Keratinocyte (primary cell): ENCODE measurements around the gene HEBP2. TPM values are rescaled to one million over a fixed set of nuclear protein-coding genes. Genes with fewer than 3 reads are reported as not detected.

ENCODE experiments used
- DNase-seq: peaks from one replicate; pipeline ENCODE4 v3.0.0-alpha.2; 2011; ENCODE audit warnings: low read depth, missing footprints, low spot score
- FAIRE-seq: peaks from 2 replicates; lab custom pipeline; 2011; peaks lifted over from hg19 to GRCh38; lab: Jason Lieb, UNC
- H2AFZ ChIP-seq: 2 replicates; pipeline ENCODE4 v1.6.0; 2012; ENCODE audit warnings: low read length, control low read depth, inconsistent platforms; ENCODE audit not compliant: control insufficient read depth
- H3K27ac ChIP-seq: 2 replicates; pipeline ENCODE4 v1.5.1; 2011; ENCODE audit warnings: low read length; ENCODE audit not compliant: control insufficient read depth, insufficient read depth
- H3K27me3 ChIP-seq: 3 replicates; pipeline ENCODE4 v1.6.0; 2011; ENCODE audit warnings: low read length; ENCODE audit not compliant: control insufficient read depth, insufficient read depth; ENCODE audit errors: extremely low read depth
- H3K36me3 ChIP-seq, 2 experiments: 2 replicates in 1 of 2; 3 replicates in 1 of 2; pipeline ENCODE4 v1.5.1; 2011; ENCODE audit warnings: low read length in 2 of 2, mild to moderate bottlenecking in 1 of 2; ENCODE audit not compliant: control insufficient read depth in 2 of 2, insufficient read depth in 2 of 2; ENCODE audit errors: extremely low read depth in 1 of 2
- H3K4me1 ChIP-seq: 3 replicates; pipeline ENCODE4 v1.5.1; 2011; ENCODE audit warnings: low read length; ENCODE audit not compliant: control insufficient read depth, insufficient read depth; ENCODE audit errors: extremely low read depth
- H3K4me2 ChIP-seq: 3 replicates; pipeline ENCODE4 v1.6.0; 2011; ENCODE audit warnings: low read depth, low read length; ENCODE audit not compliant: control insufficient read depth, insufficient read depth; ENCODE audit errors: extremely low read depth
- H3K4me3 ChIP-seq, 3 experiments: fragments of 200-600 bp in 1 of 3; sonication (generic) in 1 of 3; 2 replicates in 2 of 3; 3 replicates in 1 of 3; pipeline ENCODE4 v1.5.1; 2011 to 2016; ENCODE audit warnings: low read length in 3 of 3, mild to moderate bottlenecking in 3 of 3, control low read depth in 2 of 3, inconsistent platforms in 1 of 3, low read depth in 1 of 3, mixed read lengths in 1 of 3, mixed run types in 1 of 3, moderate library complexity in 1 of 3; ENCODE audit not compliant: control insufficient read depth in 2 of 3, insufficient read depth in 2 of 3; ENCODE audit errors: extremely low read depth in 1 of 3
- H3K79me2 ChIP-seq: 2 replicates; pipeline ENCODE4 v1.6.0; 2012; ENCODE audit warnings: low read length; ENCODE audit not compliant: control insufficient read depth, insufficient read depth
- H3K9ac ChIP-seq: 3 replicates; pipeline ENCODE4 v1.6.0; 2011; ENCODE audit warnings: low read length; ENCODE audit not compliant: control insufficient read depth, insufficient read depth; ENCODE audit errors: extremely low read depth
- H3K9me1 ChIP-seq: 3 replicates; pipeline ENCODE4 v1.6.0; 2011; ENCODE audit warnings: low read length; ENCODE audit not compliant: control insufficient read depth, insufficient read depth; ENCODE audit errors: extremely low read depth
- H3K9me3 ChIP-seq: 2 replicates; pipeline ENCODE4 v1.5.1; 2012; ENCODE audit warnings: low read depth, low read length; ENCODE audit not compliant: control insufficient read depth
- H4K20me1 ChIP-seq: 3 replicates; pipeline ENCODE4 v1.6.0; 2011; ENCODE audit warnings: low read length; ENCODE audit not compliant: control insufficient read depth, insufficient read depth; ENCODE audit errors: extremely low read depth
- CTCF ChIP-seq, 3 experiments: IDR thresholded peaks in 1 of 3; conservative IDR thresholded peaks in 1 of 3; optimal IDR thresholded peaks in 1 of 3; 2 replicates in 2 of 3; 3 replicates in 1 of 3; pipeline versions ENCODE3 to v1.5.1; 2011; ENCODE audit warnings: low read length in 3 of 3, mild to moderate bottlenecking in 3 of 3, moderate library complexity in 2 of 3, control low read depth in 1 of 3, inconsistent platforms in 1 of 3; ENCODE audit not compliant: insufficient read depth in 2 of 3; ENCODE audit errors: extremely low read depth in 1 of 3
- EZH2 ChIP-seq: IDR thresholded peaks from one replicate; pipeline ENCODE4 v1.6.1; 2012; ENCODE audit warnings: inconsistent platforms, mild to moderate bottlenecking, low read length, moderate library complexity
- dilution Hi-C: fragments of 300-500 bp; cut with MboI; formaldehyde crosslinking; loops from one replicate; pipeline ENCODE4 v1.7.0; 2020; ENCODE audit warnings: low sequenced_read_pairs; ENCODE audit not compliant: extremely low pct_ligation_motif_present
- polyA plus RNA-seq, 5 experiments: library from polyadenylated mRNA; depleted of rRNA in 3 of 5; stranded (reverse) in 3 of 5; stranded (forward) in 1 of 5; unstranded in 1 of 5; fragments of >200 nt; gene quantifications; 1 replicate in 1 of 5; 2 replicates in 3 of 5; 3 replicates in 1 of 5; pipeline versions ENCODE4 v1.2.1 to v1.2.3, GENCODE V29; 2011 to 2012; ENCODE audit warnings: missing spikeins in 2 of 5, low read depth in 1 of 5, low replicate concordance in 1 of 5

The HEBP2 gene
- polyA plus RNA-seq, 1 donor (not counting 4 experiments of a cell fraction or from before 2014, with no cell fraction given), result 41.9 TPM

GRCh38 chr6:138450445-138450844 is 46.4 kb downstream of the HEBP2 start:
- Histone ChIP-seq H3K79me2 (peaks cover 11% of the 10 kb centered on the region), H3K9ac (no peak overlapping the region), H3K9me1 (no peaks in the 10 kb centered on the region), H3K27me3 (no peaks in the 10 kb centered on the region), H4K20me1 (no peaks in the 10 kb centered on the region), H3K27ac (no peak overlapping the region), H3K36me3 (no peaks in the 10 kb centered on the region), H3K4me2 (no peak overlapping the region), H3K4me3 (no peak overlapping the region), H2AFZ (no peak overlapping the region), H3K9me3 (no peaks in the 10 kb centered on the region), H3K4me1 (peaks cover 20% of the 10 kb centered on the region)
- DNase-seq, result no peak
- no peak for FAIRE-seq
- TF ChIP-seq EZH2 (no peak), CTCF (optimal IDR thresholded peaks at IDR 0.05 in 1 of 3, IDR thresholded peaks at IDR 0.05 in 1 of 3, conservative IDR thresholded peaks at IDR 0.05 in 1 of 3; ENCODE audit: extremely low read depth in 1 of 3, insufficient read depth in 2 of 3, low read length in 3 of 3) (no peak)
- dilution Hi-C loops, result no loop called here

- Histone ChIP-seq H3K4me1 (peaks cover 24% of the 10 kb centered on the region), H3K27me3 (no peaks in the 10 kb centered on the region), H3K4me3 (no peak overlapping the region), H3K9me1 (no peaks in the 10 kb centered on the region), H3K27ac (no peak overlapping the region), H3K79me2 (peaks cover 11% of the 10 kb centered on the region), H4K20me1 (no peaks in the 10 kb centered on the region), H3K9ac (no peak overlapping the region), H2AFZ (no peak overlapping the region), H3K36me3 (no peaks in the 10 kb centered on the region), H3K9me3 (no peaks in the 10 kb centered on the region), H3K4me2 (no peak overlapping the region)
- DNase-seq (no peak), FAIRE-seq (no peak)
- dilution Hi-C loops, result no loop called here
- TF ChIP-seq EZH2 (no peak), CTCF (optimal IDR thresholded peaks at IDR 0.05 in 1 of 3, IDR thresholded peaks at IDR 0.05 in 1 of 3, conservative IDR thresholded peaks at IDR 0.05 in 1 of 3; ENCODE audit: extremely low read depth in 1 of 3, insufficient read depth in 2 of 3, low read length in 3 of 3) (no peak)
Observed at GRCh38 chr6:138451043-138451442, 47.0 kb downstream of the HEBP2 start.
